NCI-H748 (cell line): ENCODE data around the gene OR51G2.

Experiments
- DNase-seq: peaks from one replicate; lab custom pipeline; 2025; ENCODE audit not compliant: unreplicated experiment; lab: John Stamatoyannopoulos, UW

Gene OR51G2

GRCh38 chr11:4865855-4866254, 53.3 kb downstream of the OR51G2 start:
- DNase-seq: no peak

- no peak for DNase-seq
These were observed 55.3 kb downstream of the OR51G2 start for GRCh38 chr11:4863876-4864275.
